Measurements from ENCODE around the gene DDX39A.

GRCh38 chr19:14425696-14426138, 6.6 kb upstream of the DDX39A start:
- no peak for TF ChIP-seq CTCF (IDR thresholded peaks at IDR 0.05)
- TF ChIP-seq EZH2 (IDR thresholded peaks at IDR 0.05): no peak

All from neural progenitor cell (in vitro differentiated cells).